Regular cardiac myocyte (primary cell): ENCODE results near the gene UBE3C. TPM values are rescaled to one million over a fixed set of nuclear protein-coding genes. Genes with fewer than 3 reads are reported as not detected.

Experiments used
- total RNA-seq: library from RNA; depleted of rRNA; stranded (reverse); fragments of >200 nt; gene quantifications from 2 replicates; pipeline ENCODE4 v1.2.3, GENCODE V29; 2014

Gene UBE3C
- 98.4 and 113 TPM in 2 replicates for total RNA-seq

DNA sequence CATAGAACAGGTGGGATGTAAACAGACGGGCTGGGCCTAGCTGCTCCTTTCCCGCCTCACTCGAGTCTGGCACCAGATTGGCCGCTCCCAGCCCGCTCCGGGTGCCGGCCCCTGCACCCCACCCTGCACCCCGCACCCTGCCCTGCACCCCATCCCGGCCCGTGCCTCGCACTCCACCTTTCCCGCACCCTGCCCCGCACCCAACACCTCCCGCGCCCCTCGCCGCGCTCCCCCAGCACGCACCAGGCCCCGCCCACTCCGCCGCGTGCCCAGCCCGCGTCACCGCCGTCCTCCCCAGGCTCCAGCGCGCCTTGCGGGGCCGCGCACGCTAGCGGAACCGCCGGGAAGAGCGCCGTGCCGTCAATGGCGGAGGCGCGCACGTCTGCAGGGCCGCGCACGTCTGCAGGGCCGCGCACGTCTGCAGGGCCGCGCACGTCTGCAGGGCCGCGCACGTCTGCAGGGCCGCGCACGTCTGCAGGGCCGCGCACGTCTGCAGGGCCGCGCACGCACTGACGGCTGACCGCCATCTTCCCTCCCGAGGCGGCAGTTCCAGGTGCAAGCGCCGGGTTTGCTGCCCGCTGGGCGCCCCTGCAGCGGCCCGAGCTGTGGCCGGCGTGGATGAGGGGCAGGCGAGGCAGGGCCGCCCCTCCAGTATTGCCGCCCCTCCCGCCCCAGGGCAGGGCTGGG lies at the start of gene UBE3C:
Gene UBE3C, plus strand, starts transcription at position 503 of the 687 bp plus-strand sequence. CDS start 347 bp downstream, outside the sequence.

Other genes starting within 250 kb of the UBE3C start
- gene LMBR1, start 245.7 kb upstream of the UBE3C start, total RNA-seq: 46.4 and 60.9 TPM in 2 replicates
- 14.4 and 20.5 TPM in 2 replicates for gene NOM1, start 189.2 kb upstream of the UBE3C start, total RNA-seq
- not detected in 2 replicates for gene MNX1, start 128.3 kb upstream of the UBE3C start, total RNA-seq
- 88.5 and 142 TPM in 2 replicates for gene DNAJB6, start 198.1 kb downstream of the UBE3C start, total RNA-seq